Activated CD4-positive, alpha-beta T cell treated with anti-CD3 and anti-CD28 coated beads, Interleukin-2, amount 10 ng/mL, durations not matched to agents 24 days and 14 days (primary cell): ENCODE measurements around the gene TBC1D8. TPM values are rescaled to one million over a fixed set of nuclear protein-coding genes. Genes with fewer than 3 reads are reported as not detected.

Experiments
- DNase-seq: peaks from one replicate; pipeline ENCODE4 v3.0.0; 2022
- H3K27ac Mint-ChIP-seq: one replicate; pipeline ENCODE4 v1.8.0; 2022; ENCODE audit warnings: mild to moderate bottlenecking, mixed read lengths
- H3K27me3 Mint-ChIP-seq: one replicate; pipeline ENCODE4 v1.8.0; 2022; ENCODE audit warnings: mixed read lengths
- H3K36me3 Mint-ChIP-seq: one replicate; pipeline ENCODE4 v1.8.0; 2022; ENCODE audit warnings: low read depth, mild to moderate bottlenecking, mixed read lengths
- H3K4me1 Mint-ChIP-seq: one replicate; pipeline ENCODE4 v1.8.0; 2021; ENCODE audit warnings: mixed read lengths
- H3K4me3 Mint-ChIP-seq: one replicate; pipeline ENCODE4 v1.8.0; 2022; ENCODE audit warnings: mild to moderate bottlenecking, moderate library complexity, mixed read lengths
- H3K9me3 Mint-ChIP-seq: one replicate; pipeline ENCODE4 v1.8.0; 2021; ENCODE audit warnings: mixed read lengths
- intact Hi-C: fragments of 100-400 bp; cut with micrococcal nuclease; formaldehyde crosslinking; loops from one replicate; pipeline ENCODE4 v1.15.1; 2023
- total RNA-seq: library from RNA; stranded (reverse); gene quantifications from 2 replicates; pipeline ENCODE4 v1.2.3, GENCODE V29; 2022

The TBC1D8 gene
- total RNA-seq, 1 donor from 2014 or later, result 1.4 TPM

DNA sequence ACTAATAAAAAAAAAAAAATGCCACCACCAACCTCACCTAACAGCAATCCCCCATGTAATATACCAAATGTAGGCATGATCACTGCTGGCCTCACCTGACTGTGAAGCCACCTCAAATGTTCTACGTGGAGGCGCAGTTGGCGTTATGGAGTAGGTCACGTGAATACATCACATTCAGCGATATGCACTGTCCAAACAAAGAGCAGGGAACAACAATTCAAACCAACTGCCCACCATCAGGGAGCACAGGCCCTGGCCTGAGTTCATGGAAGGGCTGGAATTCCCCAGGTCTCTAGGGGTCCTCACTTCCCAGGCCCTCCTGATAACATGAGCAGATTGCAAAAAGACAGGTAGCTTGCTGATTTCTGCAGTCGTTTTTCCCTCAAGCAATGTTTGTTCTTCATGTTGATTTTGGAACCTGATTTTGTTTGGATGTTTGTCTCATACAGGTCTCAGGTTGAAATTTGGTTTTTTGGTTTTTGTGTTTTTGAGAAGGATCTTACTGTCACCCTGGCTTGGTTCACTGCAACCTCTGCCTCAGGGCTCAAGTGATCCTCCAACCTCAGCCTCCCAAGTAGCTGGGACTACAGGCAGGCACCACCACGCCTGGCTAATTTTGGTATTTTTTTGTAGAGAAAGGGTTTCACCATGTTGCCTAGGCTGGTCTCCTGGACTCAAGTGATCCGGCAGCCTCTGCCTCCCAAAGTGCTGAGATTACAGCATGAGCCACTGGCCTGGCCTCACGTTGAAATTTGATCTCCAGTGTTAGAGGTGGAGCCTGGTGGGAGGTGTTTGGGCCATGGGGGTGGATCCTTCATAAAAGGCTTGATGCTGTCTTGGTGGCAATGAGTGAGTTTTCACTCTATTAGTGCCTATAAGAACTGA is 15.5 kb downstream of the TBC1D8 start:
- intact Hi-C loops, result no loop called here
- H3K4me1 Mint-ChIP-seq, result no peaks in the 10 kb centered on the region
- H3K27ac Mint-ChIP-seq, result no peak overlapping the region
- no peak overlapping the region for H3K4me3 Mint-ChIP-seq
- H3K36me3 Mint-ChIP-seq, result no peaks in the 10 kb centered on the region
- H3K27me3 Mint-ChIP-seq, result no peaks in the 10 kb centered on the region
- no peaks in the 10 kb centered on the region for H3K9me3 Mint-ChIP-seq
- no peak for DNase-seq

DNA sequence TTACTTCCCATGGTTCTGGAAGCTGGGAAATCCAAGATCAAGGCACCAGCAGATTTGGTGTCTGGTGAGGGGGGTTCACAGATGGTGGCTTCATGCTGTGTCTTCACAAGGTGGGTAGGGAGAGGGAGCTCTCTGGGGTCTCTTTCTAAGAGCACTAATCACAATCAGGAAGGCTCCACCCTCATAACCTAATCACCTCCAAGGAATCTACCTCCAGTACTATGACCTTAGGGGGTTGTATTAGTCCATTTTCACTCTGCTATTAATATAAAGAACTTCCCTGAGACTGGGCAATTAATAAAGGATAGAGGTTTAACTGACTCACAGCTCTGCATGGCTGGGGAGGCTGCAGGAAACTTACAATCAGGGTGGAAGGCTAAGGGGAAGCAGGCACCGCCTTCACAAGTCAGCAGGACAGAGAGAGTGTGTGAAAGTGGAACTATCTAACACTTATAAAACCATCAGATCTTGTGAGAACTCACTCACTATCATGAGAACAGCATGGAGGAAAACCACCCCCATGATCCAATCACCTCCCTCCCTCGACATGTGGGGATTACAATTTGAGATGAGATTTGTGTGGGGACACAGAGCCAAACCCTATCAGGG is 17.6 kb downstream of the TBC1D8 start:
- H3K4me3 Mint-ChIP-seq, result no peak overlapping the region
- H3K27ac Mint-ChIP-seq, result no peak overlapping the region
- no peaks in the 10 kb centered on the region for H3K4me1 Mint-ChIP-seq
- intact Hi-C loops, result no loop called here
- no peak for DNase-seq
- H3K9me3 Mint-ChIP-seq, result no peaks in the 10 kb centered on the region
- no peaks in the 10 kb centered on the region for H3K36me3 Mint-ChIP-seq
- H3K27me3 Mint-ChIP-seq, result peaks cover 2% of the 10 kb centered on the region

DNA sequence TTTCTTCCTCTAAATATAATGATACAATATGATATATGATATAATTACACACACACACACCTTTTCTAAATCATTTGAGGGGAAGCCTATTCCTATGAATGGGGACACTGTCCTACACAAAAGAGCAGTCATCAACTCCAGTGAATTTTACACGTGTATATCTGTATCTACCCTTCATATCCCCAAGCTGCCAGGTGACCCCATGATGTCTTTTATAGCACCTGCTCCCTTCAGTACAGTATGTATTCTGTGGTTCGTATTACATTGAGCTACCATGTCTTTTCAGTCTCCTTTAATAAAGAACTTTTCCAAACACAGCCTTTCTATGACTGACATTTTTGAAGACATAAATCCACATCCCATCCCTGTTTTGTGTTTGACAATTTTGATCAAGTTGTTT is 19.0 kb downstream of the TBC1D8 start:
- intact Hi-C loops, result no loop called here
- no peak overlapping the region for H3K4me3 Mint-ChIP-seq
- peaks cover 2% of the 10 kb centered on the region for H3K27me3 Mint-ChIP-seq
- H3K27ac Mint-ChIP-seq, result no peak overlapping the region
- no peak for DNase-seq
- no peaks in the 10 kb centered on the region for H3K9me3 Mint-ChIP-seq
- H3K4me1 Mint-ChIP-seq, result no peaks in the 10 kb centered on the region
- no peaks in the 10 kb centered on the region for H3K36me3 Mint-ChIP-seq

DNA sequence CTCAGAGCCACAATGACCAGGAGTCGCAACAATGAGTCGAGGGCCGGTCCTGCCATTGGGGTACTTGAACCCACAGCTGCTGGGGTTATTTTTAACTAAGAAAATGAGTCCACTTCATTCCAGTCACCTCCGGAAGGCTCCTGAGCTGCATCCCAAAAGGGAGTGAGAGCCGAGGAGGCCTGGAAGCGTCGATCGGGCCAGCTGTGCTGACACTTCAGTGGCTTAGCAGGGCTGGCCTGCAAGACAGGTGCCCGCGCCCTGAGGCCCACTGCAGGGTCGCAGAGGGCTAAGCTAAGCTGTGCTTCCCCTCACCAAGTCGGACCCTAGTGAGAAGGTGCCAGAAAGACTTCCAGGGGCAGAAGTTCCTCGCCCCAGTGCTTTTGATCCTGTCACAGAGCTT is 21.1 kb downstream of the TBC1D8 start:
- DNase-seq, result no peak
- intact Hi-C loops, result no loop called here
- H3K27me3 Mint-ChIP-seq, result peaks cover 12% of the 10 kb centered on the region
- no peaks in the 10 kb centered on the region for H3K36me3 Mint-ChIP-seq
- no peak overlapping the region for H3K4me3 Mint-ChIP-seq
- H3K9me3 Mint-ChIP-seq, result no peaks in the 10 kb centered on the region
- H3K4me1 Mint-ChIP-seq, result peaks cover 2% of the 10 kb centered on the region
- no peak overlapping the region for H3K27ac Mint-ChIP-seq

DNA sequence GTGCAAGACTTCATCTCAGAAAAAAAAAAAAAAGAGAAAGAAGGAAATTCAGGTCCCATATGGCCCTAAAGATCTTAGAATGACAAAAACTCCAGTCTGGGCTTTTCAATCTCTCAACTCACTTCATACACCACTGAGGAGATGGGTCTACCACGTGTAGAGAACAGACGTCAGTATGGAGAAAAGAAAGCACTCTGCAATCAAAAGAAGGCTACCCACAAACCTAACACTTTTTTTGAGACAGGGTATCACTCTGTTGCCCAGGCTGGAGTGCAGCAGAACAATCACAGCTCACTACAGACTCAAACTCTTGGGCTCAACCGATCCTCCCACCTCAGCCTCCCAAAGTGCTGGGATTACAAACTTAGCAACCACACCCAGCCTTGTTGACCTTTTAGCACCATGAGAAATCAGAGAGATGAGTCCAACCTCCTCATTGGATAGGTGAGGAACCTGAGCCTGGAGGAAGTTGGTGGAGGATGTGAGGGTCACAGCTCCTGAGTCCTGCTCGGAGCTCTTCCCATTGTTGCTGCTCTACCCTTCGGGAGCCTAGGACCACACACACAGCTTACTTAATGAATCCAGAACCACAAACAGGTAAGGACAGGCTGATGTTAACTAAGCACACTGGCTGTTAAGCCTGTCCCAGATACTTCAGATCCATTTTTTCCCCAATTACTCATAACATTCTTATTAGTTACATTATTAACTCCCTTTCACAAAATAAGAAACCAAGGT is 23.7 kb downstream of the TBC1D8 start:
- intact Hi-C loops, result no loop called here
- Mint-ChIP-seq H3K4me3 (no peak overlapping the region), H3K36me3 (no peaks in the 10 kb centered on the region), H3K4me1 (peaks cover 2% of the 10 kb centered on the region), H3K27ac (no peak overlapping the region), H3K27me3 (peaks cover 17% of the 10 kb centered on the region), H3K9me3 (no peaks in the 10 kb centered on the region)
- DNase-seq, result no peak

DNA sequence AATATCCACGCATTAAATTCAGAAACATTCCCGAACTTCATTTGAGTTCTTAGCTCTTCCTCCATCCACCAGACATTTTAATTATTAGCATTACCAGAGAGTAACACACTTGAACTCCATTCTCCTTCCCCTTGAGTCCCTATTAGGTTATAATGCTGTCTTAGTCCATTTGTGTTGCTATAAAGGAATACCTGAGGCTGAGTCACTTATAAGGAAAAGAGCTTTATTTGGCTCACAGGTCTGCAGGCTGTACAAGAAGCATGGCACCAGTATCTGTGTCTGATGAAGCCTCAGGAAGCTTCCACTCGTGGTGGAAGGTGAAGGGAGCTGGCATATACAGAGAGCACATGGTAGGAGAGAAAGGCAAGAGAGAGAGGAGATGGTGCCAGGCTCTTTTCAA is 25.4 kb downstream of the TBC1D8 start:
- H3K4me3 Mint-ChIP-seq, result no peak overlapping the region
- H3K4me1 Mint-ChIP-seq, result peaks cover 2% of the 10 kb centered on the region
- H3K9me3 Mint-ChIP-seq, result no peaks in the 10 kb centered on the region
- H3K27ac Mint-ChIP-seq, result no peak overlapping the region
- H3K36me3 Mint-ChIP-seq, result no peaks in the 10 kb centered on the region
- H3K27me3 Mint-ChIP-seq, result peaks cover 17% of the 10 kb centered on the region
- intact Hi-C loops, result no loop called here
- DNase-seq, result no peak

DNA sequence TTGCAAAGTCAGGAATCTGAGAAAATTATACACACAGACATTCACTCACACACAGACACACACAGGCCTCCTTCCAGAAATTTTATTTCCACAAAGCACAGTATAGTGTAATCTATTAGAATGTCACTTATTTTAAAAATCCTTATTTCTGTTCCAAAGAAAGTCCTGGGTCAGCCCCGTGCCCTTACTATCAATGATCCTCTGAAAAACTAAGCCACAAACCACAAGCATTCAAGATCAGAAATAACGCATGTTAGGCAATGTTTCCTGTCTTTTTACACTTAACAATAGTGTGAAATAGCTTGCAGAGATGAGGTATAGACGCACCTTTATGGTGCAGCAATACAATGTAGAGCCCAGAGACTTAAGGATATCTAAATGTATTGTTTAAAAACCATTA is 25.8 kb downstream of the TBC1D8 start:
- H3K27me3 Mint-ChIP-seq, result peaks cover 17% of the 10 kb centered on the region

DNA sequence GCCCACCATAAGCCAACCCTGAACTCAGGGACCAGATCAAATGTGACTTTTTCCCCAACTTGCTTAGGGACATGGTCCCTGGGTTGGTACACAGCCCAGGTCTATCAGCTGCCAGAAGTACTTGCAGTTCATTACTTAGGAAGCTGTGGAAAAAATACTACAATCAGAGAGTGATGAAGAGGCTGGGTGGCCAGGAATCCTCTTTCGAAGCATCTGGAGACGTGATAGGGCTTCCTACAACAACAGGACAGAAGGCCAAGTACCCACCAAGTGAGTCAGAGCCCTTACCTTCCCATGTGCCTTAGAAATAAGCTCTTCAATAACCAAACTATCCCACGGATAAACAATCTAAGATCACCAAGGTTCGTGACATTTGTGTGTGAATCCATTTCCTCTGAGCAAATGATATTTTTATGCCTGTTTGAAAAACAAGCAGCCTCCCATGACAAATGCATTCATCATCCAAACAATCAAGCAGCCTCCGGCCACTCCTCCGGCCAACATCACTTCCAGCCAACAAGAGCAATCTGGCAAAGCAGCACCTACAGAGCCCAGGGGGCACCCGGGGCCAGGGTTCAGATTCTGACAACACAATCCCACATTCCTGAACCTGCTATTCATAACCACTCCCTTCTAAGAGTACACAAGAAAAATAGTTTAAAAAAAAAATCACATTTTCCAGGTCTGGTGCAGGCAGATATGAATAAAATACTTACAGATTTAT is 26.4 kb downstream of the TBC1D8 start:
- DNase-seq, result no peak
- Mint-ChIP-seq H3K4me1 (peaks cover 2% of the 10 kb centered on the region), H3K9me3 (no peaks in the 10 kb centered on the region), H3K27ac (no peak overlapping the region), H3K36me3 (no peaks in the 10 kb centered on the region), H3K4me3 (no peak overlapping the region), H3K27me3 (peaks cover 17% of the 10 kb centered on the region)
- intact Hi-C loops, result no loop called here

More for the DNA sequence above, 25.8 kb downstream of the TBC1D8 start:
- H3K9me3 Mint-ChIP-seq, result no peaks in the 10 kb centered on the region
- no peak for DNase-seq
- no peak overlapping the region for H3K4me3 Mint-ChIP-seq
- no peaks in the 10 kb centered on the region for H3K36me3 Mint-ChIP-seq
- H3K4me1 Mint-ChIP-seq, result peaks cover 2% of the 10 kb centered on the region
- intact Hi-C loops, result no loop called here
- H3K27ac Mint-ChIP-seq, result no peak overlapping the region

DNA sequence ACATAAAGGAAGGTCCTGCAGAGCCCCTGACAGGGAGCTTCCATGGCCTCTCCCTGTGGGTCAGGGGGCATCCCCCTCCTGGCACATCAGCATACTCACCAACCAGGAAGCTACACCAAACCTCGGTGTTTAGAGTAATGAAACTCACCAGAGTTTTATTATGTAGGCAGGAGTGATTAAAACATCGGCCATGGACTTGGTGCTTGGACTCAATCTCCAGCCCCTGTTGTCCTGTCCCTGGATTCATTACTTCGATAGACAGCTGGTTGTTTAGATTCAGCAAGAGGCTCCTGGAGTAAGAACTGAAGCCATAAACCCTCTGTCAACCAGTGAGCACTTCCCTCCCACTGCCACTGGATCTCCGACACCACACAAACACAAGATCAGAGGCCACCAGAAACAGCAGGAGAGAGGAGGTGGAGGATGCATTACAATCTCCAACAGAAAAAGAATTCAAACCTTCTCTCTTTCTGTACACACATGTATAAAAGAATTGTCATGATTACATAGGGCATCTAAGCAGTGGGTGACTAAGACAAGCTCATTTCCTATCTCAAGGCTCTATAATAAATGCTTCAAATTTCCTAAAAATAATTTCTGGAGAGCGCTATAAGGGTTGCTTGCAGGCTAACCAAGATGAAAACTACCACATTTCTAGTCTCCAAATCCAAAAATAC is 27.2 kb downstream of the TBC1D8 start:
- H3K36me3 Mint-ChIP-seq, result no peaks in the 10 kb centered on the region
- no peak for DNase-seq
- H3K9me3 Mint-ChIP-seq, result no peaks in the 10 kb centered on the region
- H3K27ac Mint-ChIP-seq, result no peak overlapping the region
- intact Hi-C loops, result no loop called here
- peaks cover 17% of the 10 kb centered on the region for H3K27me3 Mint-ChIP-seq
- H3K4me3 Mint-ChIP-seq, result no peak overlapping the region
- peaks cover 2% of the 10 kb centered on the region for H3K4me1 Mint-ChIP-seq

DNA sequence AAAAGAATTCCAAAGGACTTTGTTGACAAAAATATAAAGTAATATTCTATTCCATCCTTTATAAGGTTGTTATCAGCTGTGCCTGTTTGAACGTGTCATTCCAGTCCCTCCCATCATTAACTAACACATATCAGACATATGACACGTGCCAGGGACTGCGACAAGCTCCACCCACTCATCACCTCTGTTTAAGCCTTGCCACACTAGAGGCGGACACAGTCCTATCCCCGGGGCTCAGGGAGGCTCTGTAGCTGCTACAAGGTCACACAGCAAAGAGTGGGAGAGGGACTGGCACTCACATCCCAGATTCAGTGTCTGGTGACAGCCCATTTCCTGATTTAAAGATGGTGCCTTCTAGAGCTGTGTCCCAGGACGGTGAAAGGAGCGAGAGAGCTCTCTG is 30.0 kb downstream of the TBC1D8 start:
- H3K27ac Mint-ChIP-seq, result no peak overlapping the region
- intact Hi-C loops, result no loop called here

DNA sequence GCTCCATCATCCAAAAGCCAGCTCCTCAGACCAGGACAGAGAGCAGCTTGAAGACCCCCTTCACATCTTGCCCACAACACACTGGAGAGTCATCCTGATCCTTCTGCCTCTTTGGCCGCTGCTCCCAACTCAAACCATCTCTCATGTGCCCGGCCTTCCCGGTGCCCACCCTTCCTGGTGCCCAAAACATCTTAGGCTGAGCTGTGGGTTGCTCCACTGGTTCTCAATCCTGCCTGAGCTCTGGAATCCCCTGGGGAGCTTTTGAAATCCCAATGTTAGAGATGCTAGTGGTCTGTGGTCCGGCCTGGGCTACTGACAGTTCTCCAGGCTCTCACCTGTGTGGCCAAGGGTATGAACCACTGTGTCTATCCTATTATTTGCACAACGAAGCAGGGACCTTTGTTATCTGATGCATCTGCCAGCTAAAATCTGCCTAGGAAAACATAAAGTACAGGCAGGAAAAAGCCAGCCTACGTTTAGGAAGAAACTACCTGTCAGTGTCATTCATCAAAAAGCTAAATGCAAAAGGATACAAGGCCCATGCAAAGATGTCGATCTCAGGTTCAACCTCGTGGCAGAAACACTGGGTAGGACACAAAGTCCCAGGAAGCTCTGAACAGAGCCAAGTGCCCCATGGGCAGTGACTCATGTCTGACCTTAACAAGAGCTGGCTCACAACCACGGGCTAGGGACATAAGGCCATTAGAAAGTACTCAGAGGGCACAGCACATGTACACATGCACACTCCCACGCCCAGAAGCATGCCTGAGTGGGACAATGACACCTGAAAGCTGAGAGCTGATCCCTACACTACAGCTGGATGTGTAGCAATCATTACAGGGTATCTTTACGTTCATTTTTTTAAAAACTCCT is 30.8 kb downstream of the TBC1D8 start:
- no peak overlapping the region for H3K4me3 Mint-ChIP-seq
- no peaks in the 10 kb centered on the region for H3K9me3 Mint-ChIP-seq
- peaks cover under 1% of the 10 kb centered on the region for H3K4me1 Mint-ChIP-seq
- H3K36me3 Mint-ChIP-seq, result no peaks in the 10 kb centered on the region
- H3K27ac Mint-ChIP-seq, result no peak overlapping the region
- H3K27me3 Mint-ChIP-seq, result peaks cover 5% of the 10 kb centered on the region
- intact Hi-C loops, result no loop called here
- DNase-seq, result no peak

More for the DNA sequence above, 30.0 kb downstream of the TBC1D8 start:
- Mint-ChIP-seq H3K4me1 (peaks cover 2% of the 10 kb centered on the region), H3K36me3 (no peaks in the 10 kb centered on the region), H3K27me3 (peaks cover 10% of the 10 kb centered on the region), H3K9me3 (no peaks in the 10 kb centered on the region), H3K4me3 (no peak overlapping the region)
- DNase-seq, result no peak

DNA sequence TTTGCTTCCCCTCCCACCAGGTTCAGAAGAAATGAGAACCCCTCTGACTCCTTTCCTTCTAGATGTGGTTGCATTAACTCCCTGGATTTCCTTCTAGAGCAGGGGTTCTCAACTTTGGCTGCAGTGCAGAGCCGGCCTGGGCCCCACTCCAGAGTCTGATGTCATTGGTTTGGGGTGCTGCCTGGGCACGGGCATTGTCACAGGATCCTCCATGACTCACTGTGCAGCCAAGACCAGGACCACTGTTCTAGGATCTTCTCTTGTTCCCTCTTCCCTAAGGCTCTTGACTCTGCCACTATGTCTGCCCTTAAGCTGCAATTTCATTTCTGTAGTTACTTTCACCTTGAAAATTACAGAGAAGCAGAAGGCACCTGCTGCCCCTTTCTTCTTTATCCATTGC is 31.8 kb downstream of the TBC1D8 start:
- DNase-seq, result no peak
- no peaks in the 10 kb centered on the region for H3K9me3 Mint-ChIP-seq
- intact Hi-C loops, result no loop called here
- no peaks in the 10 kb centered on the region for H3K4me1 Mint-ChIP-seq
- no peaks in the 10 kb centered on the region for H3K36me3 Mint-ChIP-seq
- H3K4me3 Mint-ChIP-seq, result no peak overlapping the region
- no peak overlapping the region for H3K27ac Mint-ChIP-seq
- peaks cover 2% of the 10 kb centered on the region for H3K27me3 Mint-ChIP-seq
